SK-N-SH (cell line): ENCODE data around the gene KCNJ13. TPM values are rescaled to one million over a fixed set of nuclear protein-coding genes. Genes with fewer than 3 reads are reported as not detected.

ENCODE experiments used
- CTCF ChIA-PET: fragments of 300-600, 350-600 bp; formaldehyde crosslinking; extraction: SDS; loops from one replicate; lab custom pipeline; 2021; lab: Yijun Ruan, JAX
- POLR2A ChIA-PET: fragments of 350-600 bp; sonication (Branson Sonifier 250); formaldehyde crosslinking; extraction: SDS; loops from one replicate; lab custom pipeline; 2020; ENCODE audit warnings: antibody characterized with exemption, inconsistent platforms; lab: Yijun Ruan, JAX
- DNase-seq: peaks from one replicate; pipeline ENCODE4 v3.0.0; 2012
- H2AFZ ChIP-seq: fragments of 200-600 bp; sonication (generic); 2 replicates; pipeline ENCODE4 v1.8.1; 2016; ENCODE audit warnings: antibody characterized with exemption, mild to moderate bottlenecking, low read depth
- H3F3A ChIP-seq: fragments of 200-600 bp; sonication (generic); replicated peaks from 2 replicates; pipeline ENCODE3; 2016; ENCODE audit warnings: antibody characterized with exemption, mild to moderate bottlenecking; ENCODE audit not compliant: insufficient read depth
- H3K27ac ChIP-seq, 2 experiments: fragments of 200-500 bp in 1 of 2; fragments of 200-600 bp in 1 of 2; sonication (Bioruptor generic) in 1 of 2; sonication (generic), shearing (Covaris generic) in 1 of 2; 2 replicates each; pipeline versions ENCODE4 v1.5.1 to v1.6.1; 2014 to 2016; ENCODE audit warnings: low read depth in 2 of 2, inconsistent platforms in 1 of 2, low read length in 1 of 2, mild to moderate bottlenecking in 1 of 2, mixed read lengths in 1 of 2
- H3K27me3 ChIP-seq: fragments of 200-600 bp; sonication (generic), shearing (Covaris generic); 2 replicates; pipeline ENCODE4 v1.6.1; 2016; ENCODE audit warnings: mixed run types; ENCODE audit not compliant: insufficient read depth
- H3K36me3 ChIP-seq, 2 experiments: fragments of 200-500 bp in 1 of 2; fragments of 200-600 bp in 1 of 2; sonication (Bioruptor generic) in 1 of 2; sonication (generic) in 1 of 2; replicated peaks in 1 of 2; 2 replicates each; pipeline versions ENCODE3 to v1.5.1; 2014 to 2016; ENCODE audit warnings: low read length in 1 of 2, mild to moderate bottlenecking in 1 of 2; ENCODE audit not compliant: insufficient read depth in 2 of 2, control insufficient read depth in 1 of 2
- H3K4me1 ChIP-seq, 2 experiments: fragments of 200-500 bp in 1 of 2; fragments of 200-600 bp in 1 of 2; sonication (Bioruptor generic) in 1 of 2; sonication (generic), shearing (Covaris generic) in 1 of 2; 2 replicates each; pipeline versions ENCODE4 v1.5.1 to v1.6.1; 2014 to 2016; ENCODE audit warnings: low read depth in 1 of 2, low read length in 1 of 2, mixed run types in 1 of 2; ENCODE audit not compliant: insufficient read depth in 2 of 2, control insufficient read depth in 1 of 2
- H3K4me2 ChIP-seq: fragments of 200-600 bp; sonication (generic), shearing (Covaris generic); 2 replicates; pipeline ENCODE4 v1.6.1; 2017; ENCODE audit warnings: mixed run types
- H3K4me3 ChIP-seq, 2 experiments: fragments of 200-500 bp in 1 of 2; fragments of 200-600 bp in 1 of 2; sonication (Bioruptor generic) in 1 of 2; sonication (generic), shearing (Covaris generic) in 1 of 2; 2 replicates each; pipeline versions ENCODE4 v1.5.1 to v1.8.1; 2014 to 2016; ENCODE audit warnings: low read depth in 2 of 2, inconsistent platforms in 1 of 2, low read length in 1 of 2, mild to moderate bottlenecking in 1 of 2, mixed read lengths in 1 of 2, moderate library complexity in 1 of 2
- H3K79me2 ChIP-seq: fragments of 200-600 bp; sonication (generic); 2 replicates; pipeline ENCODE4 v1.8.1; 2017; ENCODE audit warnings: mild to moderate bottlenecking; ENCODE audit not compliant: insufficient read depth
- H3K9ac ChIP-seq: fragments of 200-600 bp; sonication (generic); 2 replicates; pipeline ENCODE4 v1.6.1; 2017; ENCODE audit warnings: mixed run types
- H3K9me2 ChIP-seq: fragments of 200-600 bp; sonication (generic); 2 replicates; pipeline ENCODE4 v1.6.1; 2017; ENCODE audit warnings: mixed run types
- H3K9me3 ChIP-seq: fragments of 200-600 bp; sonication (generic); 2 replicates; pipeline ENCODE4 v1.6.1; 2017; ENCODE audit warnings: mixed run types, mild to moderate bottlenecking, moderate library complexity
- H4K20me1 ChIP-seq: fragments of 200-600 bp; sonication (generic); 2 replicates; pipeline ENCODE4 v1.6.1; 2017; ENCODE audit warnings: mild to moderate bottlenecking, mixed run types; ENCODE audit not compliant: insufficient read depth
- CTCF ChIP-seq: fragments of 200-600 bp; sonication (generic); IDR thresholded peaks from 2 replicates; pipeline ENCODE4 v1.6.1; 2017; ENCODE audit warnings: antibody characterized with exemption, mild to moderate bottlenecking, moderate library complexity
- EP300 ChIP-seq, 2 experiments: IDR thresholded peaks; 2 replicates each; pipeline versions ENCODE4 v1.4.0 to v1.6.1; 2012; ENCODE audit warnings: borderline replicate concordance in 1 of 2, low read depth in 1 of 2, low read length in 1 of 2
- EZH2phosphoT487 ChIP-seq: fragments of 200-600 bp; sonication (generic); IDR thresholded peaks from 2 replicates; pipeline ENCODE4 v1.6.1; 2017; ENCODE audit warnings: low read depth, mixed run types, mild to moderate bottlenecking, antibody characterized with exemption, moderate library complexity, borderline replicate concordance
- FOSL2 ChIP-seq: IDR thresholded peaks from 2 replicates; pipeline ENCODE4 v1.4.0; 2012; ENCODE audit warnings: low read depth, mild to moderate bottlenecking, moderate library complexity, borderline replicate concordance
- FOXJ3 ChIP-seq: sonication (generic); formaldehyde crosslinking; IDR thresholded peaks from 2 replicates; pipeline ENCODE4 v1.5.1; 2020; ENCODE audit warnings: mild to moderate bottlenecking, missing genetic modification reagents
- GABPA ChIP-seq: IDR thresholded peaks from 2 replicates; pipeline ENCODE4 v1.4.0; 2012; ENCODE audit warnings: low read depth, mild to moderate bottlenecking
- MEF2A ChIP-seq: IDR thresholded peaks from 2 replicates; pipeline ENCODE4 v1.4.0; 2012; ENCODE audit warnings: low read depth, borderline replicate concordance
- PBX3 ChIP-seq: IDR thresholded peaks from 2 replicates; pipeline ENCODE4; 2012
- RAD21 ChIP-seq: IDR thresholded peaks from 2 replicates; pipeline ENCODE4 v1.6.1; 2012; ENCODE audit warnings: mild to moderate bottlenecking, low read length
- REST ChIP-seq: IDR thresholded peaks from 2 replicates; pipeline ENCODE4 v1.6.1; 2012; ENCODE audit warnings: mild to moderate bottlenecking, low read depth, low read length, moderate library complexity
- RFX5 ChIP-seq: IDR thresholded peaks from 2 replicates; pipeline ENCODE4 v1.6.1; 2012; ENCODE audit warnings: mild to moderate bottlenecking, improper control_type of control experiment, low read length
- RXRA ChIP-seq: IDR thresholded peaks from 2 replicates; pipeline ENCODE4 v1.4.0; 2012; ENCODE audit warnings: low read depth, mild to moderate bottlenecking, borderline replicate concordance
- SIN3A ChIP-seq: IDR thresholded peaks from 2 replicates; pipeline ENCODE4 v1.6.1; 2012; ENCODE audit warnings: low read depth, mild to moderate bottlenecking, low read length, moderate library complexity, borderline replicate concordance
- TAF1 ChIP-seq: IDR thresholded peaks from 2 replicates; pipeline ENCODE4 v1.6.1; 2012; ENCODE audit warnings: low read depth, mild to moderate bottlenecking, low read length, moderate library complexity, borderline replicate concordance
- TEAD4 ChIP-seq: IDR thresholded peaks from 2 replicates; pipeline ENCODE4 v1.4.0; 2012; ENCODE audit warnings: mild to moderate bottlenecking, borderline replicate concordance; ENCODE audit not compliant: insufficient read depth
- USF2 ChIP-seq: fragments of 150-350 bp; IDR thresholded peaks from 2 replicates; pipeline ENCODE4 v1.6.1; 2017; ENCODE audit warnings: antibody characterized with exemption, low read length, low read depth, borderline replicate concordance
- YY1 ChIP-seq: IDR thresholded peaks from 2 replicates; pipeline ENCODE4 v1.4.0; 2012; ENCODE audit warnings: low read depth, mild to moderate bottlenecking
- WGBS: methylation state at CpG from one replicate; pipeline ENCODE4 v1.1.6; 2017; ENCODE audit warnings: low lambda C conversion rate; 5-methylcytosine and 5-hydroxymethylcytosine counted together
- polyA plus RNA-seq, 3 experiments: library from polyadenylated mRNA; depleted of rRNA; stranded (reverse); fragments of >200 nt; gene quantifications; 2 replicates each; pipeline ENCODE4 v1.2.3, GENCODE V29; 2012

Gene KCNJ13
- polyA plus RNA-seq, 1 of the 3 experiments (the other 2 are of a cell fraction), result not detected

GRCh38 chr2:232771870-232772269, 4.5 kb downstream of the KCNJ13 start:
- POLR2A ChIA-PET, result no interaction called here
- no peak overlapping the region for H3K4me2 ChIP-seq
- CTCF ChIA-PET, result interaction anchor here (2.1 kb wide), 1 partner anchor 282 kb away, joined by 5 read pairs; no protein-coding TSS in a partner anchor
- no peak overlapping the region for H3K4me3 ChIP-seq
- no peak overlapping the region for H3K27ac ChIP-seq
- no peak overlapping the region for H2AFZ ChIP-seq
- H3F3A ChIP-seq, result no peaks in the 10 kb centered on the region
- TF ChIP-seq TEAD4 (no peak), EP300 (IDR thresholded peaks at IDR 0.05; ENCODE audit: borderline replicate concordance in 1 of 2, low read depth in 1 of 2, low read length in 1 of 2) (no peak), TAF1 (no peak), SIN3A (no peak), PBX3 (no peak), FOSL2 (no peak), USF2 (no peak), EZH2phosphoT487 (no peak), RFX5 (no peak), RAD21 (no peak), YY1 (no peak), CTCF (no peak)
- peaks cover 0 to under 1% of the 10 kb centered on the region in 2 experiments; a peak in 1 of 4 replicates for H3K4me1 ChIP-seq
- H3K36me3 ChIP-seq, result peaks cover 48 to 64% of the 10 kb centered on the region in 2 experiments
- no peaks in the 10 kb centered on the region for H4K20me1 ChIP-seq
- no peak overlapping the region for H3K9ac ChIP-seq
- no peaks in the 10 kb centered on the region for H3K27me3 ChIP-seq
- 95% methylated on average over 1 of the region's 1 CpG for WGBS
- H3K9me3 ChIP-seq, result no peaks in the 10 kb centered on the region
- no peaks in the 10 kb centered on the region for H3K9me2 ChIP-seq
- DNase-seq, result no peak
- no peaks in the 10 kb centered on the region for H3K79me2 ChIP-seq

- H3K79me2 ChIP-seq, result no peaks in the 10 kb centered on the region
- H3K9me2 ChIP-seq, result no peaks in the 10 kb centered on the region
- no peak overlapping the region for H3K9ac ChIP-seq
- ChIA-PET CTCF (interaction anchor here (1.3 kb wide), 1 partner anchor 258 kb away, joined by 3 read pairs; no protein-coding TSS in a partner anchor), POLR2A (no interaction called here)
- TF ChIP-seq RFX5, result no peak
- TF ChIP-seq MEF2A, result no peak
- TF ChIP-seq RXRA, result no peak
- no peak for TF ChIP-seq GABPA
- no peak for TF ChIP-seq REST
- TF ChIP-seq FOXJ3 (CRISPR knock-in tag), result no peak
- no peak for TF ChIP-seq USF2
- no peak for TF ChIP-seq PBX3
- H3K9me3 ChIP-seq, result no peaks in the 10 kb centered on the region
- H3K27me3 ChIP-seq, result no peaks in the 10 kb centered on the region
- H3K4me1 ChIP-seq, result peaks cover 0 to 5% of the 10 kb centered on the region in 2 experiments; a peak in 1 of 4 replicates
- H3K4me3 ChIP-seq, result no peak overlapping the region
- no peak overlapping the region for H3K4me2 ChIP-seq
- no peaks in the 10 kb centered on the region for H4K20me1 ChIP-seq
- no peaks in the 10 kb centered on the region for H3F3A ChIP-seq
- no peak overlapping the region for H3K27ac ChIP-seq
- H2AFZ ChIP-seq, result no peak overlapping the region
- no peak for DNase-seq
- H3K36me3 ChIP-seq, result peaks cover 46 to 65% of the 10 kb centered on the region in 2 experiments
Measured at GRCh38 chr2:232770207-232770606, 6.2 kb downstream of the KCNJ13 start.
